Effector CD8-positive, alpha-beta T cell (primary cell): ENCODE measurements around the gene SLC11A1.

Source experiments
- DNase-seq: peaks from one replicate; lab custom pipeline; 2025; lab: John Stamatoyannopoulos, UW

The SLC11A1 gene

DNA sequence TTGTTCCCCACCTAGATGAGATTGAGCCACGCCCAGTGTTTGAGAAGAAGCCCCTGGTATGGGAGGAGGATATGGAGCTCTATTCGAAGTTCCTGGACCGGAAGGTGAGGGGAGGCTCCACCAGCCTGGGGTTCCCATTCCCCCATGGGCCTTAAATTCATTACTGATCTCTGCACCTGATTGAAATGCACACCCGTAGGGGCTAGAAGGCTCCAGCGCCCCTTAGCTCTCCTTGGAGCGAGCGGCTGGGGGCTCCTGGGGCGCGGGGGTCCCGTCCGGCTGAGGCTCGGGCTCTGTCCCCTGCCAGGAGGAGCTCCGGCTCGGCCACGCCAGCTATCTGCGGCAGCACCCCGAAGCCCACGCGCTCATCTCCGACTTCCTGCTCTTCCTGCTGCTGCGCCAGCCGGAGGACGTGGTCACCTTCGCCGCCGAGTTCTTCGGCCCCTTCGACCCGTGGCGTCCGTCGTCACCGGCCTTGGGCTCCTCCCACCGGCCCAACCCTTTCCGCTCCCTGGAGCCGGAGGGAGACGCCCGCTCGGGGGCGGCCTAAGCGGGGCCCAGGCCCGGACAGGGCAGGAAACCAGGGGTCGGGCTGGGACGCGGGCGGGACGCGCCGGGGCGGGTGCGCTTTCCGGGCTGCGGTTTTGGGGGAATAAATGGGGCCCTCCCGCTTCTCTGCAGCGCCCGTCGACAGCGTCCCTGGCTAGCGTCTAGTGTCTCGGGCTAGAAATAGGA is 14.5 kb upstream of the SLC11A1 start:
- peak; percentile 49 for DNase-seq

DNA sequence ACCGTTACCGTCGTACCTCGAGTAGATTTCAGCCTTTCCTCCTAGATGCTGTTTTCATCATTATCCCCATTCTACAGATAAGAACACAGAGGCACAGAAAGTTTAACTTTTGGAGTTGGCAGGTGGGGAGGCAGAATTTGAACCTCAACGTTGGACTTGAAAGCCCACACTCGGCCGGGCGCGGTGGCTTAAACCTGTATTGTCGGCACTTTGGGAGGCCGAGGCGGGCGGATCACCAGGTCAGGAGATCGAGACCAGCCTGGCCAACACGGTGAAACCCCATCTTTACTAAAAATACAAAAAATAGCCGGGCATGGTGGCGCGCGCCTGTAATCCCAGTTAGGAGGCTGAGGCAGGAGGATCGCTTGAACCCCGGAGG is 13.9 kb upstream of the SLC11A1 start:
- DNase-seq = no peak

DNA sequence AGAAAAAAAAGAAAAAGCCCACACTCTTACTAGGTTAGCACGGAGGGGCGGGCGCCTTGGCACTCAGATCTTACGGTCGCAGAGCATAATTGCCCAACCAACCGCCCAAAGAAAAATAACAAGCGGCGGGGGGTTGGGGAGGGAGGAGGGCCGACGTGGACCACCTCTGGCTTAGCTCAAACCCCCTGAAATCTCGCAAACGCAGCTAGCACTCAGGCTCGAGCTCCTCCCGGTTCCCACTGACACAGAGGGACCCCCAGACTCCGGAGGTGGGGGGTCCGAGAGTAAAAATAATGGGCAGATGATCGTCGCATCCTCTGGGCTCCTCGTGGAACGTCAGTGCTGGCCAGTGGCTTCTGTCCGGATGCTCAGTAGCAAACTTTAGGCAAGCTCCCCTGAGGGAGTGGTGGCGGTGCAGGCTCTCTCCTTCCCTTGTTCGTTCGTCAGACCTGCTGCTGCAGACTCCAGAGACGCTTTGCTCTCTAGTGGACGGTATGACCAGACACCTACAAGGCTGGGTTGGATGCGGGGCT is 13.4 kb upstream of the SLC11A1 start:
- DNase-seq = no peak

DNA sequence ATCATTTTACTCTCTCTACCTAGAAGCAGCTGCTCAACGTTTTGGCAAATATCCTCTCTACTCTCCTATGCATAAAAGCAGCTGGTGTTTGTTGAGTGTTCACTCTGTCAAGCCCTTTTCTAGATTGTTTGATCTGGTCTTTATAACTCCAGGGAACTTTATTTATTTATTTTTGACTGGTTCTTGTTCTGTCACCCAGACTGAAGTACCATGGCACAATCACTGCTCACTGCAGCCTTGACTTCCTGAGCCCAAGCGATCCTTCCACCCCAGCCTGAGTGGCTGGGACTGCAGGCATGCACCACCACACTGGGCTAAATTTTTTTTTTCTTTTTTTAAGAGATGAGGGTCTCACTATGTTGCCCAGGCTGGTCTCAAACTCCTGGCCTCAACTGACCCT is 12.7 kb upstream of the SLC11A1 start:
- DNase-seq = no peak

DNA sequence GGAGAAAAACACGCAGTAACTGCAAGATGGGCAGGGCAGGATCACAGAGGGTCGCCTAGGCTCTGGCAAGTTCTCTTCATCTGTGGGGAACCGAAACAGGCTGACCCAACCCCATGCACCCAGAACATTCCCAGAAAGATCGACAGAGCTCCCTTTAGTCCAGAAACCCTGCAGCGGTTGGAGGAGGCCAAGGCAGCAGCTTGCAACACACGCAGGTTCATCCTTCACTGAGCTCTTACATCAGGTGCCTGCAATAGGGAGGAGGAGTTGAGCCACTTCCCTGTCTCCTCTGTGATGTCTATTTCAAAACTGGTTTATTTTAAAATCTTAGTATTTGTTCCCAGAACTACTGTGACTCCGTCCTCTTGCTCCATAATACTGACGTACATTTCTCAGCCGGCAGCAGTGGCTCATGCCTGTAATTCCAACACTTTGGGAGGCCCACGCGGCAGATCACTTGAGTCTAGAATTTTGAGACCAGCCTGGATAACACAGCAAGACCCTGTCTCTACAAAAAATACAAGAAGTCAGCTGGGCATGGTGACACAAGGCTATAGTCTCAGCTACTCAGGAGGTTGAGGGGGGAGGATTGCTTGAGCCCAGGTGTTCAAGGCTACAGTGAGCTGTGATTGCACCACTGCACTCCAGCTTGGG is 11.5 kb upstream of the SLC11A1 start:
- no peak for DNase-seq

DNA sequence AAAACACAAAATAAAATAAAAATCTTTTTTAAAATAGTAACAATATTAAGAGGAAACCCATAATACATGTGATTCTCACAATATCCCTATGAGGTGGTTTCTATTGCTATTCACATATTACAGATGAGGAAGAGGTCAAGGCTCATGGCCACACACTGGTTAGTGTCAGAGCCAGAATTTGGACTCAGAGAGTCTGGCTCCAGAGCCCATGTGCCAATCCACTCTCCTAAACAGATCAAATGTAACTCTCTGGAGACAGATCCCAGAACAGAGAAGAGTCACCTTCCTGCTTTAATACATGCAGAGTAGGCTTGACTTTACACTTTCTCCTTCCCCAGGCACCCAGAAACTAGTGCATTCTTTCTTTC is 10.1 kb upstream of the SLC11A1 start:
- no peak for DNase-seq

DNA sequence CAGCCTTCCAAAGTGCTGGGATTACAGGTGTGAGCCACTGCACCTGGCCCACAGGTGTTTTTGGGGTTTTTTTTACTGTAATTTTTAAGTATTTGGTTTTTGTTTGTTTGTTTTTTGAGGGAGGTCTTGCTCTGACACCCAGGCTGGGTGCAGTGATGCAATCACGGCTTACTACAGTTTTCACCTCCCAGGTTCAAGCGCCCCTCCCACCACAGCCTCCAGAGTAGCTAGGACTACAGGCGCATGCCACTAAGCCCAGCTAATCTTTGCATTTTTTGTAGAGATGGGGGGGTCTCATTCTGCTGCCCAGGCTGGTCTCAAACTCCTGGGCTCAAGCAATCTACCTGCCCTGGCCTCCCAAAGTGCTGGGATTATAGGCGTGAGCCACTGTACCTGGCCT is 7.3 kb upstream of the SLC11A1 start:
- DNase-seq = no peak

DNA sequence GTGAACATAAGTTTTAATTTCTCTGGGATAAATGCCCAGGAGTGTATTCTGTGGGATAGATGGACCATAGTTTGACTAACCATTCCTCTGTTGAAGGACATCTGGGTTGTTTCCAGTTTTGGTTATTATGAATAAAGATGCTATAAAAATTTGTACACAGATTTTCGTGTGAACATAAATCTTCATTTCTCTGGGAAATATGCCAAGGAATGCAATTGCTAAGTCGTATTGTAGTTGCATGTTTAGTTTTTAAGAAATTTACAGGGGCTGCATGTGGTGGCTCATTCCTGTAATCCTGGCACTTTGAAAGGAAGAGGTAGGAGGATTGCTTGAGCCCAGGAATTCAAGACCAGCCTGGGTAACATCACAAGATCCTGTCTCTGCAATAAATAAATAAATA is 6.9 kb upstream of the SLC11A1 start:
- DNase-seq = no peak

DNA sequence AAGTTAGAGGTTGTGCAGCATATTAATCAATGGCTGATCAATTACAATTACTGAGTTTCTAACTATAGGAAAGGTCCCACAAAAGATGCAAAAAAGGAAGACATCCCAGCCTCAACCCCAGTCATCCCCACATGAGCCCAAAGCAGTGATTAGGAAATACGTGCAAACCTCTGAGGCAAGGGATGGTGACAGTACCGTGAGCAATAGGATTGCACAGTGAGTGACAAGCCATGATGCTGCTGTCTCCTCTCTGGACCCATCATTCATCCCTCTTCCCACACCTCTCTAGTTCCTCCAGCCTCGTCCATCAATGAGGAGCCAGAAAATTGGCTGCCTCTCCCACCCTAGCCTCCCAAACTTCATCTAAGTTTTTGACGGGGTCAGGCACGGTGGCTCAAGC is 4.0 kb upstream of the SLC11A1 start:
- no peak for DNase-seq

DNA sequence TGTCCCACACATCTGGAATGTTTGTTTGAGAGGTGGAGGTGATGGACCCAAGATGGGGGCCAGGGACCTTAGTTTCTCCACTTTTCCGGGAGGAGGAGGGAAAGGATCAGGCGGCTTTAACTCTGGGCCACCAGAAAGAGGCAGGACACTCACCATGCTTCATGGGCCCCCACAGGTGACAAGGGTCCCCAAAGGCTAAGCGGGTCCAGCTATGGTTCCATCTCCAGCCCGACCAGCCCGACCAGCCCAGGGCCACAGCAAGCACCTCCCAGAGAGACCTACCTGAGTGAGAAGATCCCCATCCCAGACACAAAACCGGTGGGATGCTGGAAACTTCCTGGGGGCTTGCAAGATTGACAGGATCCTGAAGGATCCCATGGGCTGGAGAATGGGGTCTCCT is 712 bp downstream of the SLC11A1 start:
- no peak for DNase-seq

DNA sequence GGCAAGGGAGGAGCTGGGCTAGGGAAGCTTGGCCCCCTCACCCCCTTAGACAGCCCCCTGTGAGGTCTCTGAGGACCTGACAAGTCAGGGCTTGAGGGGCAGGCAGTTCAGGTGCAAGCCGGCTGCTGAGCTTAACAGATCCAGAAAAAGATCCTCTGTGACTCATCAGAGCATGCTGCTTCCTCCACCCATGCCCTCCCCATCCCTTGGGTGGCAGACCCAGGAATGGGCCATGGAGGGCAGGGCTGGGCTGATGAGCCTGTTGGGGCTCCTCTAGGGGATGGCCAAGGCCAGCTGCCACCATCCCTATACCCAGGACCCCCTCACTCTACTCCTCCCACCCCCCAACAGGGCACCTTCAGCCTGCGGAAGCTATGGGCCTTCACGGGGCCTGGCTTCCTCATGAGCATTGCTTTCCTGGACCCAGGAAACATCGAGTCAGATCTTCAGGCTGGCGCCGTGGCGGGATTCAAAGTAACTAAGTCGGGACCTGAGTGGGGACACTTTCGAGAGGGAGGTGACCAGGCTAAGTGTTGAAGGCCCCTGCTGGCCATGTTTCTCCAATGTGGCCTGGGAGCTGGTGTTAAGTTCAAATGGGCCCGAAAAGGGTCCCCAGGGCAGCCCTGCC is 1.9 kb downstream of the SLC11A1 start:
- no peak for DNase-seq

DNA sequence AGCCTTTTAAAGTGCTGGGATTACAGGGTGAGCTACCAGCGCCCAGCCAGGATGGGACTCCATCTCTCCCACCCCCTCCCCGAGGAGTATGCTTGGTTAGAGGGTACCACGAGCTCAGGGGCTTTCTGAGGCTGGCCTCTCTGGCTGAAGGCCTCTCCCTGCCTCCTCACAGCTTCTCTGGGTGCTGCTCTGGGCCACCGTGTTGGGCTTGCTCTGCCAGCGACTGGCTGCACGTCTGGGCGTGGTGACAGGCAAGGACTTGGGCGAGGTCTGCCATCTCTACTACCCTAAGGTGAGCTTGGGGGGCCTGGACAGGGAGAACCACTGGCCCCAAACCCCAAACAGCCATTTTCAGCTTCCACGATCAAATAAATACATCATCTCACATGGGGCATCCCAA is 2.9 kb downstream of the SLC11A1 start:
- no peak for DNase-seq

DNA sequence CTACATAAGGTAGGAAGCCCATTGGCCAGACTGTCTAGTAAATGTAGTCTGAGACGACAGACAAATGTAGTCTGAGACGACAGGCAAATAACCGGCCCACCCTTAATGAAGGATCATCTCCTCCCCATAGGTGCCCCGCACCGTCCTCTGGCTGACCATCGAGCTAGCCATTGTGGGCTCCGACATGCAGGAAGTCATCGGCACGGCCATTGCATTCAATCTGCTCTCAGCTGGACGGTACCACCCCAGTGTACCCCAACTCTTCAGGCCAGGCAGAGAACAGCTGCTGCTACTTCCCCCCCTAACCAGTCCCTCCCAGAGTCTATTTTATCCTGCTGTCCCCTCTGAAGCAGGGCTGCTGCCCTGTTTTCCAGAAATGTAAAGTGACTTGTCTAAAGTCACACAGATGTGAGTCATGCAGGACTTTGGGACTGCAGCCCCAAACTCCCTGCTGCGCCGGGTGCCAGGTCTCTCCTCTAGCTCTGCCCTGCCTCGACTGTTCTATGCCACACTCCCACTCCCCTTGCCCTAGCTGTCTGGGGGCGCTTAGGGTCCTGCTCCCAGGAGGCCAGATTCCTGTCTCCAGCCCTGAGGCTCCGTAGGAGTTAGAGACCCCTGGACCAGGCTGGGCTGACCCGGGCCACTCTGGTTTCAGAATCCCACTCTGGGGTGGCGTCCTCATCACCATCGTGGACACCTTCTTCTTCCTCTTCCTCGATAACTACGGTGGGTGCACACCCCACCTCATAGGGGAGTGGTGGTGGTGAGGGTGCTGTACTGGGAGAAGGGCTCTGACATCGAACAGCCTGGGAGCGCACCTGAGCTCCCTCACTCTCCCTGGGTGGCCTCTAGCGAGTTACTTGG is 4.7 kb downstream of the SLC11A1 start:
- no peak for DNase-seq

DNA sequence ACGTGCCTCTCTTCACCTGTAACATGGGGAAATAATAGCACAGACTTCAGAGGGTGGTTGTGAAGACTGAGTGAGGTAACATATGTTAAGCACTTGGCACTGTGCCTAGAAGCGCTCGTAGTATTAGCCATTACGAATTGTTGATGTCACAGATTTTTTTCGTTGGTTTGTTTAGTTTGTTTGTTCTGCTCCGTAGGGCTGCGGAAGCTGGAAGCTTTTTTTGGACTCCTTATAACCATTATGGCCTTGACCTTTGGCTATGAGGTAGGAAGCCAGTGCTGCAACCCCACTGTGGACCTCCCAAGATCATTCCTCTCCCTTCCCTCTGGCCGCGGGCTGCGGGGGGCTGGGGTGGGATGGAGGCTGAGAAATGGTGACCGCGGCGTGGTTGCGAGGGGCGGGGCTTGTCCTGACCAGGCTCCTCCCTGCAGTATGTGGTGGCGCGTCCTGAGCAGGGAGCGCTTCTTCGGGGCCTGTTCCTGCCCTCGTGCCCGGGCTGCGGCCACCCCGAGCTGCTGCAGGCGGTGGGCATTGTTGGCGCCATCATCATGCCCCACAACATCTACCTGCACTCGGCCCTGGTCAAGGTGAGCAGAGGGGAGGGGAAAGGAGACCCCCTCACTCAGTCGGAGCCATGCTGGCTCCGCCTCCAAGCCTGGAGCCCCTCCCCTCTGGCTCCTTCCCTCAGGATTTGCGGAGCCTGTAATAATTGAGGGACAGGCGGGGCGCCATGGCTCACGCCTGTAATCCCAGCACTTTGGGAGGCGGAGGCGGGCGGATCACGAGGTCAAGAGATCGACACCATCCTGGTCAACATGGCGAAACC is 5.5 kb downstream of the SLC11A1 start:
- DNase-seq = no peak

DNA sequence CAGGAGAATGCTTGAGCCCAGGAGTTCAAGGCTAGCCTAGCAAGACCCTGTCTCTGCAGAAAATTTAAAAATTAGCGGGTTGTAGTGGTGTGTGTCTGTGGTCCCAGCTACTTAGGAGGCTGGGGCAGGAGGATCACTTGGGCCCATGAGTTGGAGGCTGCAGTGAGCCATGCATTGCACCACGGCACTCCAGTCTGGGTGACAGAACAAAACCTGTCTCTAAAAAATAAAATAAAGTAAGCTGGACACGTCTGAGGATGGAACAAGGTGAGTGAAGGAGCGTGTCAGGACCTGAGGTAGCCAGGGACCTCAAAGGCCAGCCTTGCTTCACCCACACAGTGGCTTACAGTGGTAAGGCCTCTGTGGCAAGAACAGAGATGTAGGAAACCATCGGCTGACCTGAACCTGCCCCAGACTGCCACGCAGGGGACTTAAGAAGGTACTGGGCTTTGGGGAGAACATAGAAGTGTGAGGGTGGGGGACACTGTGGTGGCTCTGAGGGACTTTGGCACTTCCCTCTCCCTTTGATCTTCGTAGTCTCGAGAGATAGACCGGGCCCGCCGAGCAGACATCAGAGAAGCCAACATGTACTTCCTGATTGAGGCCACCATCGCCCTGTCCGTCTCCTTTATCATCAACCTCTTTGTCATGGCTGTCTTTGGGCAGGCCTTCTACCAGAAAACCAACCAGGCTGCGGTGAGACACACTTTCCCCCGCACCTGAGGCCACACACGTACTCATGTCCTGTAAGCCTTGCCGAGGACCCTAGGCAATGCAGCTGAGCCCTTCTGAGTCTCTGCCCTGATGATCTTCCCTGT is 7.5 kb downstream of the SLC11A1 start:
- no peak for DNase-seq

DNA sequence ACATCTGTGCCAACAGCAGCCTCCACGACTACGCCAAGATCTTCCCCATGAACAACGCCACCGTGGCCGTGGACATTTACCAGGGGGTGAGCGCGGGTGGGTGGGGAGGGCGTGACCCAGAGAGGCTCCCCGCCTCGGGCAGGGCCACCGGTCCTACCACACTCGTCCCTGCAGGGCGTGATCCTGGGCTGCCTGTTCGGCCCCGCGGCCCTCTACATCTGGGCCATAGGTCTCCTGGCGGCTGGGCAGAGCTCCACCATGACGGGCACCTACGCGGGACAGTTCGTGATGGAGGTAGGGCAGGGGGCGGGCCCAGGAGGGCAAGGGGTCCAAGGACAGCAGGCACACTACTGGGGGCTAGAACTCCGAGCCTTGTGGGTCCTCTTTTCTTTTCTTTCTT is 9.1 kb downstream of the SLC11A1 start:
- no peak for DNase-seq

DNA sequence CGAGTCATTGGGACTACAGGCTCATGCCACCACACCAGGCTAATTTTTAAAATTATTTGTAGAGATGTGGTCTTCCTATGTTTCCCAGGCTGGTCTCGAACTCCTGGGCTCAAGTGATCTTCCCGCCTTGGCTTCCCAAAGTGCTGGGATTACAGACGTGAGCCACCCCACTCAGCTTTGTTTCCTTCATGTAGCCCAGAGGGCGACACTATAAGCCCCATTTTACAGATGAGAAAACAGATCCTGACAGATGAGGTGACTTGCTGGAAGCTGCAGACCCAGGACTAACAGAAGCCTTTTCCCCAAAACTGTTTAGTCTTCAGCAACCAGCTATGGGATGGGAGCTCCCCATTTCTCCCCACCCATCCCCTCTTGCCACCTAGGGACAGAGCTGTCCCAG is 10.4 kb downstream of the SLC11A1 start:
- DNase-seq = no peak

DNA sequence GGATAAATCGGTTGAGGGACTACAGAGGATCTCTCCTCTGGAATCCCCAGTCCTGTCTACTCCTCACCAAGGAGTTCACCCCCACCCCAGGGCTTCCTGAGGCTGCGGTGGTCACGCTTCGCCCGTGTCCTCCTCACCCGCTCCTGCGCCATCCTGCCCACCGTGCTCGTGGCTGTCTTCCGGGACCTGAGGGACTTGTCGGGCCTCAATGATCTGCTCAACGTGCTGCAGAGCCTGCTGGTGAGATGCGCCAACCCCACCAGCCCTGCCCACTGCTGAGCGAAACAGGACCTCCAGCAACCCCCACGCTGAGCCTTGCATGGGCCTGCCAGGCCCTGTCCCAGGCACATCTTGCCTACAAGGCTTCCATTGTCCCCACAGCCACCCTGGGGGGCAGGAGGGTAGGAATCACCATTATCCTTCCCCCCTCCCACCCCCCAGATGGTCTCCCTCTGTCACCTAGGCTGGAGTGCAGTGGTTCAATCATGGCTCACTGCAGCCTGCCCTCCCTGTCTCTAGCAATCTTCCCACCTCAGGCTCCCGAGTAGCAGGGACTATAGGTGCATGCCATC is 10.9 kb downstream of the SLC11A1 start:
- DNase-seq = no peak

DNA sequence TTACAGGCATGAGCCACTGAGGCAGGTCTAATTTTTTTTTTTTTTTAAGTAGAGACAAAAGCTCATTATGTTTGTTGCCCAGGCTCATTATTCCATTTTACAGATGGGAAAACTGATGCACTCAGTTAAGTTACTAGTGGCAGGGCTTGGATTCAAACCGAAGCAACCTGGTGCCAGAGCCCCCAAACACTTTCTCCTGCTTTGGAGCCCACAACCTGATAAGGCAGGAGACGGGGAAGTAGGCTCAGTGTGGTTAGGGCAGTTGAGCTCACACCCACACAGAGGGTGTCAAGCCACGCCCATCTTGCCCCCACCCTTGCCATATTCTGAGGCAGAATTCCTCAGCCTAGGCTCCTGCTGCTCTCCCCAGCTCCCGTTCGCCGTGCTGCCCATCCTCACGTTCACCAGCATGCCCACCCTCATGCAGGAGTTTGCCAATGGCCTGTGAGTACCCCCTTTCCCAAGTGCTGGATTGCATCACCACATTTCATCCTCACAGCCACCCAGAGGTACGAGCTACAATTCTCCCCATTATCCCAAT is 11.7 kb downstream of the SLC11A1 start:
- no peak for DNase-seq
